H1 (cell line): Measurements from ENCODE around the gene GGT6. TPM values are rescaled to one million over a fixed set of nuclear protein-coding genes. Genes with fewer than 3 reads are reported as not detected.

Source experiments
- CHD7 ChIP-seq: fragments of 300-600 bp; sonication (generic); IDR thresholded peaks from 2 replicates; pipeline ENCODE4 v1.7.1; 2012; ENCODE audit warnings: low read length, moderate library complexity, mild to moderate bottlenecking, inconsistent platforms; ENCODE audit not compliant: insufficient replicate concordance
- ZNF274 ChIP-seq: IDR thresholded peaks from 2 replicates; pipeline ENCODE4 v1.7.0; 2012; ENCODE audit warnings: low read length, borderline replicate concordance; ENCODE audit errors: extremely low read depth
- polyA plus RNA-seq, 7 experiments: library from polyadenylated mRNA; depleted of rRNA in 3 of 7; stranded (reverse) in 5 of 7; unstranded in 2 of 7; fragments of >200 nt in 5 of 7; fragments of 200-250 nt in 2 of 7; gene quantifications; 1 replicate in 5 of 7; 2 replicates in 1 of 7; 4 replicates in 1 of 7; pipeline versions ENCODE4 v1.2.1 to v1.2.3, GENCODE V29; 2011 to 2013; ENCODE audit warnings: missing spikeins in 2 of 7, mixed read lengths in 2 of 7
- total RNA-seq: library from RNA; stranded (reverse); fragmentation: NEBNext Ultra II Directional; extraction: Animal tissue kit (Norgen Biotek cat#: 25700); gene quantifications from 2 replicates; pipeline ENCODE4 v1.2.1, GENCODE V29; 2021

The GGT6 gene
- total and polyA plus RNA-seq, 2 of the 8 experiments (the other 6 are each of a cell fraction or from before 2014, with no cell fraction given) = 0.18 TPM; not detected in 1

- TF ChIP-seq CHD7 (no peak), ZNF274 (no peak)
- TF ChIP-seq, all 59 proteins: peak for 0
Measured at GRCh38 chr17:4609761-4610160, 49.4 kb upstream of the GGT6 start (continued).
